Uterus (tissue), 2 donors: ENCODE results near the gene OR51D1.

Experiments
- CTCF ChIP-seq, 4 experiments: fragments of 200-600 bp in 2 of 4; fragments of 450-650 bp in 2 of 4; sonication (generic) in 2 of 4; IDR thresholded peaks; one replicate each; pipeline ENCODE4 v1.5.1; 2016 to 2019; ENCODE audit warnings: antibody characterized with exemption in 4 of 4, mild to moderate bottlenecking in 2 of 4, moderate library complexity in 1 of 4
- POLR2A ChIP-seq, 2 donors: fragments of 450-650 bp; IDR thresholded peaks; one replicate each; pipeline ENCODE4 v1.6.1; 2016; ENCODE audit warnings: antibody characterized with exemption in 2 of 2, mild to moderate bottlenecking in 1 of 2, moderate library complexity in 1 of 2

- no peak for TF ChIP-seq CTCF (IDR thresholded peaks at IDR 0.05)
- TF ChIP-seq POLR2A (IDR thresholded peaks at IDR 0.05) = no peak
These were observed 25.6 kb downstream of the OR51D1 start for GRCh38 chr11:4662876-4663275.
